Epithelial cell of proximal tubule (primary cell): ENCODE results near the gene IL24. TPM values are rescaled to one million over a fixed set of nuclear protein-coding genes. Genes with fewer than 3 reads are reported as not detected.
"Not testable (repeated sequence)": the region's sequence is repeated elsewhere in the genome, so short reads cannot be mapped to it uniquely, and the experiment has no call there.

Source experiments
- DNase-seq: peaks from one replicate; pipeline ENCODE4 v3.0.0-alpha.2; 2011; ENCODE audit warnings: low read depth
- H3K4me3 ChIP-seq: 2 replicates; pipeline ENCODE4 v1.5.1; 2011; ENCODE audit warnings: low read depth, mild to moderate bottlenecking, low read length
- total RNA-seq: library from RNA; depleted of rRNA; stranded (reverse); fragments of >200 nt; gene quantifications from 2 replicates; pipeline ENCODE4 v1.2.3, GENCODE V29; 2015
- TF ChIP-seq, protein P1 (sequence below): conservative IDR thresholded peaks from 2 replicates; pipeline ENCODE4 v1.5.1; 2012; ENCODE audit warnings: low read depth, mild to moderate bottlenecking, low read length

Gene IL24
- total RNA-seq, 1 donor from 2014 or later: 1.1 TPM

GRCh38 chr1:206918076-206918475, 20.8 kb downstream of the IL24 start:
- TF ChIP-seq, protein P1, sequence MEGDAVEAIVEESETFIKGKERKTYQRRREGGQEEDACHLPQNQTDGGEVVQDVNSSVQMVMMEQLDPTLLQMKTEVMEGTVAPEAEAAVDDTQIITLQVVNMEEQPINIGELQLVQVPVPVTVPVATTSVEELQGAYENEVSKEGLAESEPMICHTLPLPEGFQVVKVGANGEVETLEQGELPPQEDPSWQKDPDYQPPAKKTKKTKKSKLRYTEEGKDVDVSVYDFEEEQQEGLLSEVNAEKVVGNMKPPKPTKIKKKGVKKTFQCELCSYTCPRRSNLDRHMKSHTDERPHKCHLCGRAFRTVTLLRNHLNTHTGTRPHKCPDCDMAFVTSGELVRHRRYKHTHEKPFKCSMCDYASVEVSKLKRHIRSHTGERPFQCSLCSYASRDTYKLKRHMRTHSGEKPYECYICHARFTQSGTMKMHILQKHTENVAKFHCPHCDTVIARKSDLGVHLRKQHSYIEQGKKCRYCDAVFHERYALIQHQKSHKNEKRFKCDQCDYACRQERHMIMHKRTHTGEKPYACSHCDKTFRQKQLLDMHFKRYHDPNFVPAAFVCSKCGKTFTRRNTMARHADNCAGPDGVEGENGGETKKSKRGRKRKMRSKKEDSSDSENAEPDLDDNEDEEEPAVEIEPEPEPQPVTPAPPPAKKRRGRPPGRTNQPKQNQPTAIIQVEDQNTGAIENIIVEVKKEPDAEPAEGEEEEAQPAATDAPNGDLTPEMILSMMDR: no peak
- DNase-seq: no peak
- H3K4me3 ChIP-seq: no peak overlapping the region

GRCh38 chr1:206921772-206922265, 24.6 kb downstream of the IL24 start, which contains the start of gene FCMR:
Gene FCMR (minus strand): TSS chr1:206921941. CDS start chr1:206921854, 87 bp downstream.
- no peak within 1 kb of the TSS for H3K4me3 ChIP-seq
- TF ChIP-seq, protein P1: no peak
- no peak for DNase-seq

DNA sequence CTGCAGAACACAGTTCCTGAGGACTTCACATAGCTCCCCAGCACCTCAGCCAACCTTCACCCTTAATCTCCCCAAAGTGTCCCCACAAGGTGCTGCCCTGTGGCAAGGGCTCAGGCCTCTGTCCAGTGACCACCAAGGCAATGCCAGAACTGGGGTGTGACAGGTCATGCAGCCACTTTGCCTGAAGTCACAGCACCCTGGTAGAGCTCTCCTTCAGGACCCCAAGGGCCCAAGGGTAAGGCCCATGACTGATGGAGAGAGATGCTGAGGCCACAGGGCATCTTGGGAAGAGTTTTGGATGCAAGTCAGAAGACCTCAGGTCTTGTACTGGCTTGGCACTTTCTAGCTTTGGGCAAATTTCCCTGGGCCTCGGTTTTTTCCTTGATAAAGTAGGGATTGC, 25.3 kb downstream of the IL24 start:
- TF ChIP-seq, protein P1: no peak
- no peak overlapping the region for H3K4me3 ChIP-seq
- DNase-seq: no peak

DNA sequence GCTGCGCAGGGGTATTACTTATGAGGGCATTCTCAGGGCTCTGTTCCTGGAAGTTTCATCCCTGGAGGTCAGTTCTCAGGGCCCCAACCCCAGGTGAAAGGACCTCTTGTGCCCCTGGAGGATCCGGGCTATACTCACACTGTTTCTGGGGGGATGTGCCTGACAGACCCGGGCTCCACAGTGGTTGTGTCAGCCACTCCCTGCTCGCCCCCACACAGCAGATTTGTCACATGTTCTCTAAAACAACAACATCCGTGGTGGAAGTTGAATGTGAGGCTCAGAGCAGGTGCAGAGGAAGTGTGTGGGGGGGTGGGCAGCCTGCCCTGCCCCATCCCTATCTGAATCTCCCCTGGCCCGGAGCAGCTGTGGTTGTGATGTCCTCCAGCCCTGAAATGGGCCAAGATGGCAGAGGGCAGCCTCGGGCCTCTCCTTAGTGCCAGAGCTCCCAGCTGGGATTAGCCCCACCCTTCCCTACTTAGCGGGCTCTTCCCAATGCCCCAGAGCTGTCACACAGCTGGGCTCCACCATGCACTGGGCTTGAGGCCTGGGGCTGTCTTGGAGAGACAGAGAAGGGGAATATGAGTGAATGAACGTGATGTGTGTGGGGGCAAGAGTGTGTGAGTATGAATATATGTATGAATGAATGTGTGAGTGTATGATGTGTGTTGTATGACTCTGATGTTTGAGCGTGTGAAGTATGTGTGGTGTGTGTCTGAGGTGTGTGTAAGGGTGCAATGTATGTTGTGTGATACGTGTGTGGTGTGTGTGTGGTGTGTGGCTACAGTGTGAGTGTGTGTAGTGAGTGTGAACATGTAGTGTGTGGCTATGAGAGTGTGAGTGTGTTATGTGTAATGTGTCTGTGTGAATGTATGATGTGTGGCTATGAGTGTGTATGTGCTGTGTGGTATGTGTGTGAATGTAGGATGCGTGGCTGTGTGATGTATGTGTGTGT, 26.0 kb downstream of the IL24 start:
- TF ChIP-seq, protein P1: no peak
- no peak overlapping the region for H3K4me3 ChIP-seq
- DNase-seq: no peak

DNA sequence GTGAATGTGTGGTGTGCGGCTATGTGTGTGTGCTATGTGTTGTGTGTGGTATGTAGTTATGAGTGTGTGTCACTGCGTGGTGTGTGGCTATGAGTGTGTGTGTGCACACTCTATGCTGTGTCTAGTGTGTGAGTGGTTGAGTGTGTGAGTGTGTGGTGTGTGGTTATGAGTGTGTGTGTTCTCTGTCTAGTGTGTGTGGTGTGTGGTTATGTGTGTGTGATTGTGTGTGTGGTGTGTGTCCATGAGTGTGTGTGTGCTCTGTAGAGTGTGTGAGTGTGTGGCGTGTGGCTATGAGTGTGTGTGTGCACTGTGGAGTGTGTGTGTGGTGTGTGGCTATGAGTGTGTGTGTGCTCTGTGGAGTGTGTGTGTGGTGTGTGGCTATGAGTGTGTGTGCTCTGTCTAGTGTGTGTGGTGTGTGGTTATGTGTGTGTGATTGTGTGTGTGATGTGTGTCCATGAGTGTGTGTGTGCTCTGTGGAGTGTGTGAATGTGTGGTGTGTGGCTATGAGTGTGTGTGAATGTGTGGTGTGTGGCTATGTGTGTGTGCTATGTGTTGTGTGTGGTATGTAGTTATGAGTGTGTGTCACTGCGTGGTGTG, 26.8 kb downstream of the IL24 start:
- H3K4me3 ChIP-seq, DNase-seq: not testable (repeated sequence)

DNA sequence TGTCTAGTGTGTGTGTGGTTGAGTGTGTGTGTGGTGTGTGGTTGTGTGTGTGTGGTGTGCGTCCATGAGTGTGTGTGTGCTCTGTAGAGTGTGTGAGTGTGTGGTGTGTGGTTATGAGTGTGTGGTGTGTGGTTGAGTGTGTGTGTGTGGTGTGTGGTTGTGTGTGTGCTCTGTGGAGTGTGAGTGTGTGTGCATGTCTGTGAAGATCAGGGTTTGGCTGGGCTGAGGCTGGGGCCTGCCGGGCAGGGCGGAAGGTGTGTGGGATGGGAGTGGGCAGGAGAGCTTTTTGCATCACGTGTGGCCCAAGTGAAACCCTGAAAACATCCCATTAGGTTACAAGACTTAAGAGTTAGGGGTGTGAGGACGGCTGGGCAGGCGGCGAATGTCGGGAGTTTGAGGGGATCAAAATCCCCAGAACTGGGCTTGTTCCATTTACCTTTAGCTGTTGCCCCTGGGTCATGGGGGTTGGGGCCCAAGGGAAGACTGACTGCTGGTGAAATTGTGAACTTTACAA, 27.4 kb downstream of the IL24 start:
- H3K4me3 ChIP-seq: no peak overlapping the region
- TF ChIP-seq, protein P1: no peak
- DNase-seq: no peak

DNA sequence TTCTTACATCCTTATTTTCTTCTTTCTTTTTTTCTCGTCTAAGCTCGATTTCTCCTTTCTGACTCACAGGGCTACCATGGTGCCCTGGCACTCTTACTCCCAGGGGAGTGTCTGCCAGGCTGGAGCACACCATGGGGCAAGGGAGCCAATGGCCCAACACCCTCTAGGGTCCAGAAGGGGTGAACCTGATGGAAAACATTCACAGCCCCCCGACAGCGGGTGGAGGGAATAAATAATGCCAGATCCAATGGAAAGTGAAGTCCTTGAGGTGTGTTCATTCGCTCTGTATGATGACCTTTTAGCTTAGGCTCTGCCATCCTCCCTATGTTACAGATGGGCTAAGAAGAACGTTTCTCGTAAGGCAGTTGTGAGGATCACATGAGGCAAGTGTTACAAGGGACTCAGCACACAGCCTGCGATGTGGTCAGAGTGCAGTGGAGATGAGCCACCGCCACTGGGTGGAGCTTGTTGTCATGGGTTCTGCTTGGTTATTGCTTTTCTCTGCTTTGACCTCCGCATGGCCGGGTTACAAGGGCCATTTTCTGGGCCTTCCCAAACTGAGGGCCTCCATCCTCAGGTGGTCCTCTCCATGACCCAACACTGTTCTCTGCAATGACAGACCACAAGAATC, 28.0 kb downstream of the IL24 start:
- H3K4me3 ChIP-seq: no peak overlapping the region
- TF ChIP-seq, protein P1: peak; percentile 30
- no peak for DNase-seq
